ENCODE measurements around the gene APOC3. TPM values are rescaled to one million over a fixed set of nuclear protein-coding genes. Genes with fewer than 3 reads are reported as not detected.

APOC3 gene
- total RNA-seq, 1 donor from 2014 or later = not detected

DNA sequence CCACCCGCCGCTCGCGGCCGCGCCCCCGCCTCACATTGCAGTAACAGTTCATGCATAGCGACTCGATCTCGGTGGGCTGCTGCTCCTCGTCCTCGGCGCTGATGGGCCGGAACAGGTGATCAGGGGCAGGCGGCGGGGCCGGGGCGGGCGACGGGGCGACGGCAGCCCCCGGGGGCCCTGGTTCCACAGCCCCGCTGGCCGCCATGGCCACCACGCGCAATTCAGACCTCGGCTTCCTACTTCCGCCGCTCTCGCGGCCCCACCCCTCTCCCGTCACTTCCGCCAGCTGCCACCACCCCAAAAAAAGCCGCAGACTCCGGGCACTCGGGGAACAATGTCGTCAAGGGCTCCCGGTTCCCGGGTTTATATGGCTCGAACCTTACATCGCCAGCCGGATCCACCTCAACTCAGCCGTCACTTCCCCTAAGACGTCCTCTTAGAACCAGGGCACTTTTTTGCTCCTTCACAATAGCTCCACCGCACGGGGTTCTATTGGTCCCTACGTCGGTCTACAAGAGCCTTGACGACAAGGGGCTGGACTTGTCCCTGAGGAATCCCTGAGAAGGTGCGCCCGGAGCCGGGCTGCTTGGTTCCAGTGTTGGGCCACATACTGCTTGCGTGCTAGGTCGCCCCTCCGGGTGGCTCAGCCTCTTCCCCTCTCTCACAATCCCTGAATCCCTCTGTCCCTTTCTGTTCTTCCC is 41.8 kb upstream of the APOC3 start, which contains the start of gene ZPR1:
Gene ZPR1 (minus strand): TSS at position 238 of the 701 bp plus-strand sequence. CDS start 33 bp downstream, at position 205.
- H3K36me3 Mint-ChIP-seq (ENCODE audit: low read depth) = peaks cover 18% of the 10 kb centered on the region
- DNase-seq (ENCODE audit: low spot score) = no peak
- H3K4me1 Mint-ChIP-seq (ENCODE audit: low read depth) = peaks cover 22% of the 10 kb centered on the region
- H3K9me3 Mint-ChIP-seq (ENCODE audit: low read depth) = no peaks in the 10 kb centered on the region
- peak within 1 kb of the TSS; percentile 98 for H3K27ac Mint-ChIP-seq (ENCODE audit: unreplicated experiment)
- peak within 1 kb of the TSS; percentile 99 for H3K4me3 Mint-ChIP-seq (ENCODE audit: unreplicated experiment)
- TF ChIP-seq, protein P1, sequence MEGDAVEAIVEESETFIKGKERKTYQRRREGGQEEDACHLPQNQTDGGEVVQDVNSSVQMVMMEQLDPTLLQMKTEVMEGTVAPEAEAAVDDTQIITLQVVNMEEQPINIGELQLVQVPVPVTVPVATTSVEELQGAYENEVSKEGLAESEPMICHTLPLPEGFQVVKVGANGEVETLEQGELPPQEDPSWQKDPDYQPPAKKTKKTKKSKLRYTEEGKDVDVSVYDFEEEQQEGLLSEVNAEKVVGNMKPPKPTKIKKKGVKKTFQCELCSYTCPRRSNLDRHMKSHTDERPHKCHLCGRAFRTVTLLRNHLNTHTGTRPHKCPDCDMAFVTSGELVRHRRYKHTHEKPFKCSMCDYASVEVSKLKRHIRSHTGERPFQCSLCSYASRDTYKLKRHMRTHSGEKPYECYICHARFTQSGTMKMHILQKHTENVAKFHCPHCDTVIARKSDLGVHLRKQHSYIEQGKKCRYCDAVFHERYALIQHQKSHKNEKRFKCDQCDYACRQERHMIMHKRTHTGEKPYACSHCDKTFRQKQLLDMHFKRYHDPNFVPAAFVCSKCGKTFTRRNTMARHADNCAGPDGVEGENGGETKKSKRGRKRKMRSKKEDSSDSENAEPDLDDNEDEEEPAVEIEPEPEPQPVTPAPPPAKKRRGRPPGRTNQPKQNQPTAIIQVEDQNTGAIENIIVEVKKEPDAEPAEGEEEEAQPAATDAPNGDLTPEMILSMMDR (IDR thresholded peaks at IDR 0.05) = peak; percentile 22
- no peaks in the 10 kb centered on the region for H3K27me3 Mint-ChIP-seq (ENCODE audit: low read depth)

DNA sequence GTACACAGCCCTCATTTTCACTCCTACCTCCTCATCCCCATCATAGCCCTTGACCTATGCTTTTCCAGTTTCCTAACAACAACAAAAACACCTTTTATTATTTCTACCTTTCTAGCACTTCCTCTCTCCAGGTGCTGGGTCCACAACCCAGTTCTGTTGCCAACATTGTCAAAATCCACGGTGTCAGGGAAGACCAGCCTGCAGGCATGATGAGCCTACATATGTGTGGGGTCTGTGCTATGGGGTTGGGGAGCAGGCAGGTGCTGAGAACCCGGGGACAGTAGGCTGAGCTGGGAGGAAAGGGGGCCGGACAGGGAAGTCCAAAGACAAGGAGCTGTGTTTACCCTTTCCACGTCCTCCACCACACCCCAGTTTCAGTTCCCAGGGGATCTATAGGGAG is 41.2 kb upstream of the APOC3 start:
- no peaks in the 10 kb centered on the region for H3K27me3 Mint-ChIP-seq (ENCODE audit: low read depth)
- peak overlapping the region; percentile 98 for H3K27ac Mint-ChIP-seq (ENCODE audit: unreplicated experiment)
- DNase-seq (ENCODE audit: low spot score) = no peak
- no peaks in the 10 kb centered on the region for H3K9me3 Mint-ChIP-seq (ENCODE audit: low read depth)
- H3K4me3 Mint-ChIP-seq (ENCODE audit: unreplicated experiment) = peak overlapping the region; percentile 99
- peaks cover 14% of the 10 kb centered on the region for H3K36me3 Mint-ChIP-seq (ENCODE audit: low read depth)
- peaks cover 22% of the 10 kb centered on the region for H3K4me1 Mint-ChIP-seq (ENCODE audit: low read depth)
- TF ChIP-seq, protein P1 (IDR thresholded peaks at IDR 0.05) = no peak

DNA sequence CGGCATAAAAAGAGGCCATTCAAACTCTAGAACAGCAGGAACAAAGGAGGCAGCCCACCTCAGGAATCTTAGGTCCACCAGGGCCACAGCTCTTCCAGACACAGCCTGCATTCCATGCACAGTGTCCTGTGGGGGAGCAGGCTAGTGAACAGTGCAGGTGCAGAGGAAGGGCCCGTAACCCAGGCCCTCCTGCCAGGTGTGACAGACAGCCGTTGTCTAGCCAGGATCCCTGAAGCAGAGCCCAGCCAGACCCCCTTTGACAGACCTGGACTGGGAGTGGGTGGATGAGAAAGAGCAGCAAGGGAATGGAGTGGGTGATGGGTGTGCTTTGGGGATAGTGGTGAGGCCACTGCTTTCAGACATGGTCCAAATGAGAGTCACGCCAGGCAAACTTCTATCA is 40.7 kb upstream of the APOC3 start:
- no peaks in the 10 kb centered on the region for H3K27me3 Mint-ChIP-seq (ENCODE audit: low read depth)
- peaks cover 22% of the 10 kb centered on the region for H3K4me1 Mint-ChIP-seq (ENCODE audit: low read depth)
- peaks cover 14% of the 10 kb centered on the region for H3K36me3 Mint-ChIP-seq (ENCODE audit: low read depth)
- TF ChIP-seq, protein P1 (IDR thresholded peaks at IDR 0.05) = no peak
- no peak overlapping the region for H3K4me3 Mint-ChIP-seq (ENCODE audit: unreplicated experiment)
- no peak overlapping the region for H3K27ac Mint-ChIP-seq (ENCODE audit: unreplicated experiment)
- no peaks in the 10 kb centered on the region for H3K9me3 Mint-ChIP-seq (ENCODE audit: low read depth)
- no peak for DNase-seq (ENCODE audit: low spot score)

DNA sequence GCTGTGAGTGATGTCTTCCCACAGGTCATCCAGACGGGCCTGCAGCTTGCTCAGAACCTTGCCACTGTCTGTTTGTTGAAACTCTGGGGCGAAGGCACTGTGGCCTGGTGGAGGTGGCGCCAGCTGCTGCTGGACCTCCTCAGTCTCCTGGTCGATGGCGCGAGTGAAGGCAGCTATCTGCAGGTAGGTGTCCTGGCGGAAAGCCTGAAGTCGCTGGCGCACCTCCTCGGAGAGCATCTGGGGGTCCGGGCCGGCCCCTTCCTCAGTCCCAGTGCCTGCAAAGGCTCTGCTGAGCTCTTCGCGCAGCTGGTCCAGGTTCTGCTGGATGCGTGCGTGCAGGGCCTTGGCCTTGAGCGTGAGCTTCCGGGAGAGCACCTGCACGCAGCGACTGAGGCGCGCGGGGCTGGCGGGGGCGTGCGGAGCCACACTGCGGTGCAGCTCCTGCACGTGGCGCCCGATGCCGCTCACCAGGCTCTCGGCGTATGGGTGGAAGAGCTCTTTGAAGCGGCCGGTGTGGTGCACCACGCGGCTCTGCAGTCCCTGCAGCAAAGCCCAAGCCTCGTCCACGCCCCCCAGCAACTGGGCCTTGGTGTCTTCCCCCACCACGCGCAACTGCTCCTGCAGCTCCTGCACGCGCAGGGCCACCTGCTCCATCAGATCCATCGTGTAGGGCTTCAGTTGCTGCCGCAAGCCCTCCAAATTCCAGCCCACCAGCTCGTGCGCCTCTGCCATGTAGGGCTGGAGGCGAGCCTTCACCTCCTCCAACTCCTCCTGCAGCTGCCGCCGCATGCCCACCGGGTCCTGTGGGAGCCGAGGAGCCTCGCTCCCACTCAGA is 39.3 kb upstream of the APOC3 start:
- Mint-ChIP-seq H3K9me3 (ENCODE audit: low read depth) (no peaks in the 10 kb centered on the region), H3K36me3 (ENCODE audit: low read depth) (peaks cover 2% of the 10 kb centered on the region), H3K27me3 (ENCODE audit: low read depth) (no peaks in the 10 kb centered on the region), H3K4me1 (ENCODE audit: low read depth) (peaks cover 22% of the 10 kb centered on the region), H3K27ac (ENCODE audit: unreplicated experiment) (no peak overlapping the region), H3K4me3 (ENCODE audit: unreplicated experiment) (no peak overlapping the region)
- DNase-seq (ENCODE audit: low spot score) = no peak
- TF ChIP-seq, protein P1 (IDR thresholded peaks at IDR 0.05) = no peak

DNA sequence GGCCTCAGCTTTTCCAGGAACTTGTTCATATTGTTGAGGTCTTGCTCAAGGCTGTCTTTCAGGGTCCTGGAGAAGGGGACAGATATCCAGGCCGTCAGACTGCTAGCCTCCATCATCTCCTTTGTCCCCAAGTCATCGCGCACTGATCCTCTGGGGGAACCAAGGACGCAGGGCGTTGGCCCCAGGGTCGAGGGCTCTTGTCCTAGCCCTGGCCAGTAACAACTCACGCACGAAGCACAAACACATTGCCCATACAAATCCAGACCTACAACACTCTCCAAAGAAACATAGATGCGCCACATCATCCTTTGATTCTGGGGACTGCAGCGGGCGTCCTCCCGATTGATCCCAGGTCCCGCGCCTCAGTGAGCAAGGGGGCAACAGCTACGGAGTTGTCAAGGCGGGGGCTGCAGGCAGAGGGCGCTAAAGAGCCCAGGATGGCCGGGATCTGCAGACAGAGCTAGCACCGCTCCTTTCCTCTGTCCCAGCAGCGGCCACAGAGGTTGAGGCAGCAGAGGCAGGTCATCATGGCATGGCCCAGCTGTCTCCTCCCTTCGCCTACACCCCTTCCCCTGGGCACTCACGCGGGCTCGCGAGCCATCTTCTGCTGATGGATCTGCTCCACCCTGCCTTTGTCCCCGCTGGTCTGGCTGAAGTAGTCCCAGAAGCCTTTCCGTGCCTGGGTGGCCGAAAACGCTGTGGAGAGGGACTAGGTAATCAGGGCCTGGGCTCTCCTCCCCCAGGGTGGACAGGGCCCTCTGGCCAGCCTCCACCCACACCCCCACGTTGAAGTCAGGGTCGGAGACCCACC is 38.5 kb upstream of the APOC3 start:
- H3K4me3 Mint-ChIP-seq (ENCODE audit: unreplicated experiment) = no peak overlapping the region
- no peak for DNase-seq (ENCODE audit: low spot score)

More for the DNA sequence above, 38.5 kb upstream of the APOC3 start:
- Mint-ChIP-seq H3K27ac (ENCODE audit: unreplicated experiment) (no peak overlapping the region), H3K27me3 (ENCODE audit: low read depth) (no peaks in the 10 kb centered on the region), H3K9me3 (ENCODE audit: low read depth) (no peaks in the 10 kb centered on the region), H3K36me3 (ENCODE audit: low read depth) (no peaks in the 10 kb centered on the region), H3K4me1 (ENCODE audit: low read depth) (peaks cover 22% of the 10 kb centered on the region)
- TF ChIP-seq, protein P1 (IDR thresholded peaks at IDR 0.05) = peak; percentile 91
